COLO668 (cell line): ENCODE results near the gene VWA5B1.
A peak's percentile ranks its signal among the peaks of the same experiment; 100 is the strongest.

ENCODE experiments used
- DNase-seq: peaks from one replicate; lab custom pipeline; 2025; ENCODE audit not compliant: unreplicated experiment; lab: John Stamatoyannopoulos, UW

The VWA5B1 gene

DNA sequence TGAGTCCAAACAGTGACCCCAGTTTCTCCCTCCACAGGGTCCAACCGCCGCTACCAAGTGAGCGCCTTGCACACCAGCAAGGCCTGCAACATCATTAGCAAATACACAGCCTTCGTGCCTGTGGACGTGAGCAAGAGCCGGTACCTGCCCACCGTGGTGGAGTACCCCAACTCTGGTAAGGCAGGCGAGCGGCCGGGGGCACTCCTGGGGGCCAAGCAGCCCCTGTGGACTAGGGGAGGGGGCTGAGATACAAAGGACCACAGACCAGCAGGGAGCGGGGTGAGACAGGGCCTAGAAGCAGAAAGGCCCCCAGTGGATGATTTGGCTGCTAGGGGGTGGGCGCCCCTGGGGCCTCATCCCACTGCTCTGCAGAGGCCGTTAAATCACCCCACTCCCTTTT is 54.7 kb downstream of the VWA5B1 start:
- no peak for DNase-seq

- no peak for DNase-seq
These were observed 55.8 kb downstream of the VWA5B1 start for GRCh38 chr1:20346433-20346832.

DNA sequence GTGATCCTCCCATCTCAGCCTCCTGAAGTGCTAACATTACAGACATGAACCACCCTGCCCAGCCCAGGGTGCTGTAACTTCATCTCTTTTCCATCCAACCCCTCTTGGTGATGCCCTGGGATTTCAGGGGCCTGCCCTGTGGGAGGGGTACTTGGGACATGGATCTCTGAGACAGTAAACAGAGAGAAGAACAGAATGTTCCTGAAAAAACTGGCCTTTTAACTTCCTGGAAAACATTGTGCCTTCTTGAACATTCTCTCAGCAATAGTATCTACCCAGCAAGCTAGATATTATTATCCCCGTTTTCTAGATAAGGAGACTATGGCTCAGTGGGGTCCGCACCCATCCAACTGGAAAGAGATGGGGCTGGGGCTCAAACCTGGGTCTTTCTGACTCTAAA is 57.0 kb downstream of the VWA5B1 start:
- no peak for DNase-seq

DNA sequence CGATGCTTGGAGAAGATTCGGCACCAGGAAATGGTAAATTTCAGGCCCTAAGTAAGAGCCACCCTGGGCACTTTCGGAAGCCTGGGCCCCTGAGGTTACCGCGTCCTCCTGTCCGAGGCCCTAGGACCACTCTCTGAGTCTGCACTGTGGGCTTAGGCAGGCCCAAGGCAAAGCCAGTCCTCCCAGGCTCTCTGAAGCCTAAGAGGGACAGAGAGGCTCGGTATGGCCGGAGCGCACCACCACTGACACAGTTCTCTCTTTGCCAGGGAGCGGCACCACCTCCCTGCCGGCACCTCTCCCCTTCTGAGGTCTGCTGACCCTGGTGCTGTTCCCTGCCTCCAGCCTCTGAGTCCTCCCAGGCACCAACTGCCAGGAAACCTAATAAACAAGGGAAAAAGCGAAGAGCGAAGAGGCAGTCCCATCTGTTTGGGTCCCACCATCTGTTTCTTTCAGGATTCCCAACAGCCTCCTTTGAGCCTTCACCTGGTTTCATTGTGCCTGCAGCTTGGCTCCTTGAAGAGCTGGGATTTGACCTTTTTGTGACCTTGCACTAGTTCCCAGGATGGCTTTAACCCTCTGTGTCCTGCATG is 57.7 kb downstream of the VWA5B1 start:
- no peak for DNase-seq

DNA sequence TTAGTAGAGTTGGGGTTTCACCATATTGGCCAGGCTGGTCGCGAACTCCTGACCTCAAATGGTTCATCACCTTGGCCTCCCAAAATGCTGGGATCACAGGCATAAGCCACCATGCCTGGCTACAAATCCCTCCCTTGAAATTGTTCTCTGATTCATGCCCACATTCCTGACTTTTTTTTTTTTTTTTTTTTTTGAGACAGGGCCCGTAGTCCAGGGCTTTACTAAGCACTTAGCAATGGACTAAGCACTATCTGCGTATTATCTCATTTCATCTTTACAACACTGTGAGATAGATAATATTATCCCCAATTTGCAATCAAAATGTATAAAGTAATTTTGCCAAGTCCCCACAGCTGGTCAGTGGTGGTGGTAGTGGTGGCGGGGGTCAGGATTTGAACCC is 58.9 kb downstream of the VWA5B1 start:
- no peak for DNase-seq

DNA sequence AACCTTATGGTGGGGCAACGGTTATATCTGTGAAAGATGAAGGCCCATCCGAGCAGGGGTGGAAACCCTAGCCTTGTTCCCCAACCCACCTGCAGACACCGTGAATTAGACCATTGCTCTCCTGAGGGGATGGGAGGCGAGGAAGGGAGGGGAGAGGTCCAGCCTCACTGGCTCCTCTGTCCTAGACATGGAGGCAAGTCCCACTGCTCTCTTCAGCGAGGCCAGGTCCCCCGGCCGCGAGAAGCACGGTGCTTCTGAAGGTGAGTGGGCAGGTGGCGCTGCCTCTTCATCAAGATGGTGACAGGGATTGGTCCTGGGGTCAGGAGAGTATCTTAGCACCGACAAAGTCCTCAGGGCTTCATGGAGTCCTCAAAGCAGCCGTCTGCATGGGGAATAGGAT is 59.3 kb downstream of the VWA5B1 start:
- DNase-seq = no peak

DNA sequence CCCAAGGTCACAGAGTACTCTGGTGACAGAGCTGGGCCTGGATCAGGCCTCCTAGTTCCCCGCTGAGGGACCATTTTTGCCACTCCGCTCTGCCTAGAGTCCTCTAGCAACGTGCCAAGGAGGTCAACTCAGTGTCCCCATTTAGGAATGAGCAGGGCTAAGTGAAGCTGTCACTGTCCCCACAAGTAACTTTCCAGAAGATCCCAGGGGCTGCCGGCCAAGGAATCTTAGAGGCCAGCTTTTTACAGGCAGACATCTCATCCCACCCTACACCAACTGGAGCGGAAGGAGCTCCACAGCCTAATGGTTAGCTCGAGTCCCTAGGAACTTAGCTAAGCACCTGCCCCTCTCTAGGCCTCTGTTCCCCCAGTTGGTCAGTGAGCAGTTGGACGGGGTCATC is 59.7 kb downstream of the VWA5B1 start:
- DNase-seq = no peak

GRCh38 chr1:20351911-20352701 is 61.4 kb downstream of the VWA5B1 start:
- DNase-seq = no peak

DNA sequence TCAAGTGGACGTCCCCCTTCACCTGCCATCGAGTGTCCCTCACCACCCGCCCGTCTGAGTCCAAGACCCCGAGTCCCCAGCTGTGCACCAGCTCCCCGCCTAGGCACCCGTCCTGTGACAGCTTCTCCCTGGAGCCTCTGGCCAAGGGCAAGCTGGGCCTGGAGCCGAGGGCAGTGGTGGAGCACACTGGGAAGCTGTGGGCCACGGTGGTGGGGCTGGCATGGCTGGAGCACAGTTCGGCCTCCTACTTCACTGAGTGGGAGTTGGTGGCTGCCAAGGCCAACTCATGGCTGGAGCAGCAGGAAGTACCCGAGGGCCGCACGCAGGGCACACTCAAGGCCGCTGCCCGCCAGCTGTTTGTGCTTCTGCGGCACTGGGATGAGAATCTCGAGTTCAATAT is 63.2 kb downstream of the VWA5B1 start:
- no peak for DNase-seq

DNA sequence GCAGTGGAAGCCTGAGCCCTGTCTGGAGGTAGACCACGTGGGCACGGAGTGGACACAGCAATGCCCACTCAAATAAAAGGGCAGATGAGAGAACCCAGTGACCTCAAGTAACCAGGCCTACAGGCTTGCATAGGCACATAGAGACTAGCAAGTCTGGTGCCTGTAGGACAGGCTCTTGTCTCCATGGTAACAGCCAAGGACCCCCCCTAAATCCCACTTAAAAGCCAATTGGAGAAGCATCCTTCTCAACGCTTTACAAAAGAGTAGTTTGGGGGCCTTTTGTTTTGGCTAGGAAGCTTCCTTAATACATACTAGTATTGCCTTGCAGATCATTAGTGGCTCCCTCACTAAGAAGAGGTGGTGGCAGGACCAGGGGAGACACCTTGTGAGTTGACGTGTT is 63.9 kb downstream of the VWA5B1 start:
- DNase-seq = no peak

GRCh38 chr1:20355101-20355827 is 64.6 kb downstream of the VWA5B1 start:
- DNase-seq = no peak

DNA sequence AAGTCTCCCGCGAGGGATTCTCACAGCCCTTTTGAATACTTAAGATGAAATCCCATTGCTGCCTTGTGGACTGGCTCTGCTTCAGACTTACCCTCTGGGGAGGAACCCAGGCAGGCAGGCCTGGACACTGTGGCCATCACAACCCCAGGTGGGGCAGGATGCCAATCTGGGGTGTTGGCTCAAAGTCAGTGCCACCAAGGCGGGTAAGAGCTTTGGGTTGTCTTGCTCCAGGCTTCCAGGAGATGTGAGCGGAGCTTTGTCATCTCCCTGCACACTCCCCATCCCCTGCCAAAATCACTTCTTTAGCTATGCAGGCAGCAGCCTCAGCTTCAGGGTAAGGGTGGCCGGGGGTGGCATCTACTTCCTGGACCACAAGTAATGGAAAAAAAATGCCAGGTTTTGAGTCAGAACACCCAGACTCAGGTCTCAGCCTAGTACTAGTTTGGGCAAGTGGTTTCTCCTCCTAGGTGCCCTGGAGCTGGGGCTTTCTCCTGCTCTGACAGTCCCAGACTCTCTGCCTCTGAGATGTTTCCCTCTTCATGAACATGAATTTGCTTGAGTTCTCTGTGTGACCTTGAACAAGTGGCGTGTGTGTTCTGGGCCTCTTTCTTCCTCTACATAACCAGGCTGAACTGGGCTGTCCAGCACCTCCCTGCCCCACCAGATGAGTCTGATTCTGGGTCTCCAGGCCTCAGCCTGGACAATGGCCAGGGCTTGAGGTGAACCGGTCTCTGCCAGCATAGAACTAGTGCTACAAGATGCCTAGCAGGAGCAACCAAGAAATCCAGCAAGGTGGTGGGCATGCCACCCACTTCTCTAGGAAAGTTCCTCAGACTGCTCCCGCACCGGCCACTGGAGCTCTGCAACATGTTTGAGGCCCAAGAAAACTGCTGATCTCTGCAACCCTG is 65.4 kb downstream of the VWA5B1 start:
- no peak for DNase-seq

- no peak for DNase-seq
These were observed 66.3 kb downstream of the VWA5B1 start for GRCh38 chr1:20356850-20357459.

DNA sequence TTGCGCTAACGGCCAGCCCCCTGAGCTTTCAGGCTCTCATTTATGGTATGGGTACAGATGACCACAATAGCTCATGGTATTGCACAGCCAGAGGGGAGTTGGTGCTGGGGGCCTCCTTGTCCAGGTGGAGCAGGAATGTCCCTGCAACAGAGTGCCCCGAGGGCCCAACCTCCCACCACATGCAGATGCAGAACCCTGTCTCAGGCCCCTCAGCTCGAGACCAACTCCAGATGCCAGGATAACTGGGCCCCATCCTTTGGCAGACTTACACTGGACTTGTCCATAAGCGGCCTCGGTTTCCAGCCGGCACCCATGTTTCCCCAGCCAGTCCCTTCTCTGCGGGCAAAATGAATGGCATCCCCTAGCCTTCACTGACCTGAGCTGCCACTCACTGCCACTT is 67.1 kb downstream of the VWA5B1 start:
- no peak for DNase-seq

- DNase-seq = peak; percentile 53
These were observed 68.1 kb downstream of the VWA5B1 start for GRCh38 chr1:20358761-20359263.

DNA sequence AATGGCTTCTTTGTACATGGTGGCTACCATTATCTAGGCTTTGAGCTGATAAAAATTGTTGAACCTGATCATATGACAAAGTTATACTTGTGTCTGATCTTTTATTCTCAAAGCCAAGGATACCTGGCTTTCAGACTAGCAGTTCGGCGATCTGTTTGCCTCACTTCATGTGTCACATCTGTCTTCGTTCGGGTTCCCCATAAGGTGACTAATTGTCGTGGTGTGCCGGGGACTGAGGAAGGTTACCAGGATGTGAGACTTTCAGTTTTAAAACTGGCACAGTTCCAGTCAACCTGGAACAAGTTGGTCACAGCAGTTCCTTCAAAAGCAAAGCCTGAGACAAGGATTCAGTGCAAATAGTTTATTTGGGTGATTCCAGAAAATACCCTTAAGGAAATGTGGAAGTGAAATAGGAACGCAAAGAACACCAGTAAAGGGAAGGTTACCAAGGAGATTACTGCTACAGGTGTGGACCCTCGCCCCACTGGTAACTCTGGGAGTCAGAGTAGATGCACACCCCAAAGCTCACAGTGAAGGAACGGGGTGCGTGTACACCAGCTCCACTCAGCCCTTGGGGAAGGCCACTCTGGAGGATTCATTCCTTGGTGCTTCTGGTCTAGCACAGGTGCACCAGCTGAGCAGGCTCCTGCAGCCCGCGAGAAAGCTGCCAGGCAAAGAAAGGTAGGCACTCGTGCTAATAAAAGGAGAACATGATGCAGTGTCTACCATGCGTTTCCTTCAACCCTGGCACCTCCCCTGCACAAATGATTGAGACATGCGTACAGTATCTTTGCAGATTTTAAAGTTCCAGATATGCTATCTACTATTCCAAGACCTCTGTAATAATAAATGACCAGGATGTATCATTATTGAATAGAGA is 69.0 kb downstream of the VWA5B1 start:
- no peak for DNase-seq

DNA sequence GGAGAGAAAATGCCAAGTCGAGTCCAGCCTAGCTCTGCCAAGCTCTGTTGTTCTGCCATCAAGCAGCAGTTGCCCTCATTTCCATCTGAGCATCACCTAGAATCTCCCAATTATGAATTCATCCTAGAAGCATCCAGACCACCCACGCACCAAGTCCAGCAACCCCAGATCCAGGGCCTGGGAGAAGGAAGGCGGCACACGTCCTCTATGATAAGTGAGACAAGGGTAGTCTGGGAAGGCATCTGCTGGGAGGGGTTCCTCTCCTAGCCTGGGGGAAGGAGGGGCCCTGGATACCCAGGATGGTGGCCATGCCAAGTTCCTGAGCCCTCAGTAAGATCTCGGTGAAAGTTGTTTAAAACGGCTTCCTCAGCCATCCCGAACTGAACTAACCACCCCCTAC is 70.7 kb downstream of the VWA5B1 start:
- DNase-seq = no peak

DNA sequence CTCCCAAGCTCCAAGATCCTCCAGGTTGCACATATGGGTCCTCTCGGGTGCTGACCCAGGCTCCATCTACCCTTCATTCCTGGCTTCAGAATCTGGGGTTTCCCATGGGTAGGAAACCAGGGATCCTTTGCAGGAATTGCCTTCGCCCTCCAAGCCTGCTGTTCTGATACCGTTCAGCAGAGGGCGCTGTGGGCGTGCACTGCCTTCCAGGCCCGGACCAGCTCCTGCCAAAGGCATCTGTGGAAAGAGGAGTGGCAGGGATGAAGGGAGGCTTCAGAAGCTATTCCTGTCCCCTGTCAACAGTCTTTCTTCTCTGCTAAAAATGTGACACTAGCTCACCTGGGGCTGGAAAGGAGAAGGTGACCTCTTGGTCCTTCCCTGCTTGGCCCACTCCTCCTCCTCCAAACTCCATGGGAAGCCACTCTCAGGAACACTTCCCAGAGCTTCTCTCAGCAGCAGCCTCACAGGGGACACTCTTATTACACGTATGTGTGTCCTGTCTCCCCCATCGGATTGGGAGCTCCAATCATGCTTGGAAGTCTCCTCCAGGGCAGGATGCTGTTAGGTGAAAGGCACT is 71.2 kb downstream of the VWA5B1 start:
- DNase-seq = peak; percentile 76

DNA sequence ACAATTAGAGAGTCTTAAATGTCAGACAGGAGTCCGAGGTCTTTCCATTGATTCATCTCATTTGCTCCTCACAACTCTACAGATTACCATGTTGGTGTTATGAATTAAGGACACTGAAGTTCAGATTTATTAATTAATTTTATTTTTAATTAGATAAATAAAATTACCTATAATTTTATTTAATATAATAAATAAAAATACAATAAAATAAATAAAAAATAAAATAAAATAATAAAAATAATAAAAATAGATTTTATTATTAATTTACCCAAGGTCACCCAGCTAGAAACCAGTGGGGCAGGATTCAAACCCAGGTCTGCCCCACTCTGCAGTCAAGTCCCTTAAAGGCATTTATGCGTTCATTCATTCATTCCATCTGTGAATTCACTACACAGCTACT is 72.2 kb downstream of the VWA5B1 start:
- DNase-seq = no peak
